HG03039 (cell line): ENCODE data around the gene TLX3.
"Not testable (repeated sequence)": the region's sequence is repeated elsewhere in the genome, so short reads cannot be mapped to it uniquely, and the experiment has no call there.

Experiments used
- ATAC-seq: cut with Tn5 transposase; IDR thresholded peaks from one replicate; pipeline ENCODE4 v1.9.1; 2021; ENCODE audit warnings: mild to moderate bottlenecking, moderate library complexity; ENCODE audit not compliant: unreplicated experiment

Gene TLX3

DNA sequence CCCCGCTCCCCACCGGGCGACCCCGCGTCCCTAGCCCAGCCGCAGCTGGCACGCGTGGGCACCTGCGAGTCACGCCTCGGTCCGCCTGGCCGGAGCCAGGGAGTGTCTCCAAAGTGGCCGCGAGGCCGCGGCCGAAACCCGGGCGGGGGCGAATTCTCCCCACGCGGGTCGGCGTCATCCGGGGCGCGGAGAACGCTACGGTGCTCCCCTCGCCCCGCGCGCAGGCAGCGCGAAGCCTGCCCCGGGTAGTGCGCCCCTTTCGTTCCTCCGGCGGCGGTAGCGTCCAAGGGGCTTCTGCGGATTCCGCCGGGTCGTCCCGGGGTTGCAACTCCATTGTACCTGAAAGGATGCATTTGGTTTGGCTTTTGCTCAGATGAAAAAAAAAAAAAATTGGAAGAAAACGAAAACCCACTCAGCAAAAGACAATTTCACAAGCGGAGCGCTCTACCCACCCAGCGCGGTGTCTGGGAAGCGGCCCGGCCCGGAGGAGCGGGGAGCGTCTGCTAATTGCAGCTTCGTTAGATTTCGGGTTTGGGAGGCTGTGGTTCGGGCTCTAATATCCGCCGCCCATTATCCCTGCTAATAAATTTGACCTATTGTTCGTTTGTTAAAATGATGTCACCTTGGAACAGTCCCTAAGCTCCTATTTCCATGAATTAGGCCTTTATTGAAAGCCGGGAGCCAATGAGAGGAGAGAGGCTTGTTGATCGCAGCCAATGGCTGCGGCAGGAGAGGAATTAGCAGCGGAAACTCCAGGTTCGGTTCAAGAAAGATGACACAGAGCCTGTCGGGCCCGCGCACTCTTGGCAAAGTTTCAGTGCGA, at the start of gene TLX3:
TSS of gene TLX3 (plus strand) at position 796 of the 823 bp plus-strand sequence. CDS start 118 bp downstream, outside the sequence.
- no peak for ATAC-seq

GRCh38 chr5:171261361-171261760, 47.7 kb upstream of the TLX3 start:
- no peak for ATAC-seq

DNA sequence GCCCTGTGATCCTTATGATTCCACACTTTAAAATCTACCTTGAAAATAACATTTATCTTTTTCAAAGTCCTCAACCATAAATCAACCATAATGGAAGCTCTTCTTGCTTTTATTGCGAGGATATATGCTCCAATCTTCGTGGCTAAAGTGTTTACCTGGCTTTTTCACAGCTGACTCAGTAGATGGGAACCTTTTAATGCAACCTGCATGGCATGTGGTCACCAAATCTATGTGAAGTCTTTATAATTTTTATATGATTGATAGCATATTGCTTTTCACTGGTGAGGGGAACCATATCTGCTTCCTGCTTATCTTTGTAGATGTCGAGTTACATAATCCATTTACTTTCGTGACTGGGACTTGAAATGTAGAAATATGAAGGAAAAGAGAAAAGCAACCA, 47.1 kb upstream of the TLX3 start:
- ATAC-seq, result no peak

DNA sequence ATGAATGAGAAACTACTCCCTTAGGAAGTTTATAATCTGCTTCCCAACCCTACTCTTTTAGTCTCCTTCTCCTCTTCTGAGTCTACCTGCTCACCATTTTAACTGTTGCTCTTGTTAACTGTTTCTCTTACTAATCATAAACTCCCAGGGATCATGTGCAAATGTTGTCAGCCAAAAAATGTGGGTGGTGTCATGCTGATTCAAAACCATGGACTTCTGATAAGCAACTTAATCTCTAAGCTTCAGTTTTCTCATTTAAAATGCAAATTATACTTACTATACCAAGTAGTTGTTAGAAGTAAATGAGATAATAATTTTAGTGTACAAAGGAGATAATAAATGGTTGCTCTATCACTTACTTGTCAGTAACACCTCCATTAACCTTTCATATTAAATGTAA, 45.9 kb upstream of the TLX3 start:
- no peak for ATAC-seq

DNA sequence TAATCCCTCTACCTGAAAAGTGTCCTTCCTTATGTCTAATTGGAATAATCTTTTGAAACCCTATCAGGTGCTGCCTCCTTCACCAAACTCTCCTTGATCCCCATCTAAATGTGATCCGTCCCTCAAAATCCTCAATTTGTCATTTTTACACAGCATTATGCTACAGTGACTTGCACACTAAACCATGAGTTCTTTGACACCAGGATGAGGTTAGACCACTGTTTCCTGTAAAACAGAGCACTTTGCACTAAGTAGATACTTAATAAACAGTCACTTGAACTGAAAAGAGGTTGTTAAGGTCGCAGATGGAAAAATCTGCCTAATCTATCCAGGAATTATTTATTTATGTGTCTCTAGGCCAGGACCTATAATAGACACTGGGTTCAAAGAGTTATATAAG, 44.2 kb upstream of the TLX3 start:
- ATAC-seq, result no peak

- ATAC-seq, result no peak
Measured at GRCh38 chr5:171268700-171269620, 40.1 kb upstream of the TLX3 start.

DNA sequence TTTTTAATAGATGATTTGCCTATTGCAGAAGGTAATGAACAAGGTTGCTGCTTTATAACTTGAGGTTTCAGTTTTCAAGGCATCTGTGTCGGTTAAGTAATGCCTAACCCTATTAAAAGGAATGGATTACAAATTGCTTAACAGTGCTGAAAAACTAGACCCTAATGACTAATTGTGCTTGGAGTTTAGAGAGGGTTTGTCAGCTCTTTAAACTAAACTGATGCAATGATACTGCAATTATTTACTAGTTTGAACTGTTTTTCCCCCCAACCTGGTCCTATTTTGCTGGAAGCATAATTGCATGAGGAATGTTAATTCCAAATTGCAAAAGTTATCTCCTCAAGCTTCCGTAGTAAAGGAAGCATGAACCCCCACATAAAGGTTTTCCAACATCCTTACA, 39.3 kb upstream of the TLX3 start:
- ATAC-seq, result no peak

DNA sequence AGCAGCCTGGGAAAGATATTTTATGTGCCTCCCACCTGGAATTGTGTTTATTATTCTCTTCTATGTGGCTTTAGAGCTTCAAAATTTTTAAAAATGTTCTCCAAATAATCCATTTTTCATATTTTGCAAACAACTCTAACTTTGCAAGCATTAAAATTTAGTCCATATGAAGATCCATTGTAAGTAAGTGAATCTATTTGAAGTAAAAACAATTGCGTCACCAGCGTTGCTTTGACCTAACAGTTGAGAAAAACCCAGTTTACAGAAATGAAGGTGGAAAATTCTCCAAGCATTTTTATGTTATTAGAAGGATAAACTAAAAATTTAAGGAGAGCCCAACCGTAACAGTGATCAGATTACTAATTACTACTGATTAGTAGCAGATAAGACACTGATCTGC, 38.9 kb upstream of the TLX3 start:
- ATAC-seq, result no peak

DNA sequence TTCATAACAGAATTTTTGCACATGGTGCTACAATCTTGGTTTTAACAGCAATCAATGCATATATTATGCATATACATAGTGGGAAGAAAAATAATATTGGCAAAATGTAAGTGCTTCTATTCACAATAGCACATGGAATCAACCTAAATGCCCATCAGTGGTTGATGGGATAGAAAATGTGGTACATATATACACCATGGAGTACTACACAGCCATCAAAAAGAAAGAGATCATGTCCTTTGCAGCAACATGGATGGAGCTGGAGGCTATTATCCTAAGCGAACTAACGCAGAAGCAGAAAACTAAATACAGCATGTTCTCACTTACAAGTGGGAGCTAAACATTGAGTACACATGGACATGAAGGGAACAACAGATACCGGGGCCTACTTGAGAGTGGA, 37.2 kb upstream of the TLX3 start:
- no peak for ATAC-seq

DNA sequence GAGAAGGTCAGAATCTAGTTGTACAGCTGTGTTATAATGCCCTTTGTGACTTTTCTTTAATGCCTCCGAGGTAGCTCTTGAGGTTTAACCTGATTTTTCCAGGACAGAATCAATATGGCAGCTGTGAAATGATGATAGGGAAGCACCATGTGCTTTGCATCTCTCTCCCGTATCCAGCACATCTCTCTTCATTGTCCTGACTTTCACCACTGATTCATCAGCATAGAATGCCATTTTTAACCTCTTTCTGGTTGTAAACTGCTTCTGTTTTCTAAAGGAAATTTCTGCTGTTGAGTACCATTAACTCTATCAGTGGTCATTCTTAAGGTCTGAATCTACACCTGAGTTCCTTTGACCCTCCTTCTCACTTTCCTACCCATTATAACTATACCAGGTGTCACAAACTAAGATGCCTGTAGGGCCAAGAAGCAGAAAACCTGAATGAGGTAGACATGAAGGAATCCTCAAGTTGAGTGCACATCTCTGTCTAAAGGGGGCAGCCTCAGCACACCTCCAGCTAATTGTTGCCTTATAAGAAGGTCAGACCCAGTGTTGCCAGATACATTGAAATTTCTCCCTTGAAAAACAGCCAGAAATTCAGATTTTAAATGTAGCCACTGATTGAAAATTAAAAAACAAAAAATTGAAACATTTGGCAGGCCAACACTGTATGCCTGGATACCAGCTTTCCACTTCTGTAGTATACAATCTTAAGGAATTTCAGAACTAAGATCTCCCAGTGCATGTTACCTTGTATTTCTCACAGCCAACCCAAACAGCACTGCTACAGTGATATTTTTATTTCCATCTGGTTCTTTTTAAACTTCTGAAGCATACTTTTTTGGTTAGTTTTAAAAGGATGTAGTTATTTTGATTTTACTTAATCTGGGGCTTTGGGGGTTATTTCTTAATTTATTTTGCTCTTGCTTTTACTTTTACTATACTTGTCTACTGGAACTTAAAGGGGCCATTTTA, 35.8 kb upstream of the TLX3 start:
- ATAC-seq, result no peak

DNA sequence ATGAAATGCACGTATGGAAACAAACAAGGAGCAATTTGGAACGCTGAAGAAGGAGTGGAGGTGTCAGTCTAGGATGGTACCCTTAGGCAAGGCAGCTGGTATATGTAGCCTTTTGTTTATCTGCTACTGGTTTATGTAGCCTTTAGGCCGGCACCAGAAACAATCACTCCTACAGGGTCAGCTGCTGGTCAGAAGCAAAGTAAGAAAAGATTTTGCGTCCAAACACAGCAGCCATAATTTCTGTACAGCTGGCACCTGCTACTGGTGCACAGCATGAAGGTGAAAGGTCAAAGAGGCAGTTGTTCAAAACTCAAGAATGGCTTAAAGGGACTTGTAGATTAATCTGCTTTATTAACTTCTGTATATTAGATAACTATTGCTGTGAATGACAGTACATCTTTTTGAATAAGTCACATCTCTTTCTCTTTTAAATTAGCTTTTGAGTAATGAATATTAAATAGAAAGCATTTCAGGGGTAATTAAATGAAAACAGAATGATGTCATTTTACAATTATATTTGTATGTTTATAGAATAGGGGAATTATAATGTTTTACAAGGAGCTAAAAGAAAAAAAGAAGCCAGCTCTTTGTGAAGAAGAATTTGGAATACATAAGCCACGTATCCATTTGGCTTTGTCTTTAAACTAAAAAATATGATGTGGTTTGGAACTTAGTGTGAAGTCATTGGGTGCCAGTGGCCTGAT, 33.1 kb upstream of the TLX3 start:
- ATAC-seq, result no peak

- no peak for ATAC-seq
Measured at GRCh38 chr5:171283753-171284152, 25.3 kb upstream of the TLX3 start.

GRCh38 chr5:171285465-171285864, 23.6 kb upstream of the TLX3 start:
- no peak for ATAC-seq

- ATAC-seq, result no peak
Measured at GRCh38 chr5:171288066-171288465, 21.0 kb upstream of the TLX3 start.

- ATAC-seq, result no peak
Measured at GRCh38 chr5:171291371-171291770, 17.7 kb upstream of the TLX3 start.

GRCh38 chr5:171295299-171295698, 13.7 kb upstream of the TLX3 start:
- no peak for ATAC-seq

GRCh38 chr5:171295801-171296200, 13.2 kb upstream of the TLX3 start:
- ATAC-seq, result no peak

- not testable (repeated sequence) for ATAC-seq
Measured at GRCh38 chr5:171297941-171298340, 11.1 kb upstream of the TLX3 start.

DNA sequence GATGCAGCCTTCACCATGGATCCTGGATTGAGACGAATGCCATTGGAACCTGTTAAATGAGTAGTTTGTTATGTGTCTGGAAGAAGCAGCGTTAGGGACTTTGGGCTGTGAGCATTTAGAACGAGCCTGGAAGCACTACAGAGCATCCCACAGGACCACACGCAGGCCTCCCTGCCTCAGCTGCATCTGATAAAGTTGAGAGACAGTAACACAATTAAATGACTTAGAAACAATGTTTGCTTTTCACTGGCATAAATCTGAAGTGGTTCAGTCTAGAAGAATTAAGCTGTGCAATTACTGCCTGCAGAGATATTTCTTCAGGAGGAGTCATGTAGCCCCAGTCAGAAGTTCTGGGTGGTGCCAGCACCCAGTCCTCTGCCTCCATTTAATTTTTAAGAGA, 9.8 kb upstream of the TLX3 start:
- ATAC-seq, result no peak

- ATAC-seq, result no peak
Measured at GRCh38 chr5:171299851-171300250, 9.2 kb upstream of the TLX3 start.
